Activated T-cell treated with anti-CD3 and anti-CD28 coated beads, Interleukin-2, amount 50 U/mL, for 1 hour (primary cell): ENCODE measurements around the gene PPP1R7.

ENCODE experiments used
- DNase-seq: peaks from one replicate; pipeline ENCODE4 v3.0.0-alpha.2; 2020

PPP1R7 gene

DNA sequence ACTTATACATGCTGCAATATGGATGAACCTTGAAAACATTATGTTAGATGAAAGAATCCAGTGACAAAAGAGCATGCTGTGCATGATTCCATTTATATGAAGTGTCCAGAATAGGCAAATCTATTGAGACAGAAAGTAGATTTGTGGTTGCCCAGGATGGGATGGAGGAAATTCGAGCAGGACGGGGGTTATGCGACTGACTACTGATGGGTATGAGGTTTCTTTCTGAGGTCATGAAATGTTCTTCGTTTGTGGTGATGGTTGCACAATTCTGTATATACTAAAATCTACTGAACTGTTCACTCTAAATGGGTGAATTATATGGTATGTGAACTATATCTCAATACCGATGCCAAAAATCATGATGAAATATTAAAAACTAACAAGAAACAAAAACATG lies 29.3 kb upstream of the PPP1R7 start:
- DNase-seq = no peak

- DNase-seq = peak; percentile 11
These were observed 27.8 kb upstream of the PPP1R7 start for GRCh38 chr2:241122376-241123002.

GRCh38 chr2:241123816-241124536 lies 26.3 kb upstream of the PPP1R7 start:
- DNase-seq = peak; percentile 46

- DNase-seq = peak; percentile 6
These were observed 24.6 kb upstream of the PPP1R7 start for GRCh38 chr2:241125626-241126025.

DNA sequence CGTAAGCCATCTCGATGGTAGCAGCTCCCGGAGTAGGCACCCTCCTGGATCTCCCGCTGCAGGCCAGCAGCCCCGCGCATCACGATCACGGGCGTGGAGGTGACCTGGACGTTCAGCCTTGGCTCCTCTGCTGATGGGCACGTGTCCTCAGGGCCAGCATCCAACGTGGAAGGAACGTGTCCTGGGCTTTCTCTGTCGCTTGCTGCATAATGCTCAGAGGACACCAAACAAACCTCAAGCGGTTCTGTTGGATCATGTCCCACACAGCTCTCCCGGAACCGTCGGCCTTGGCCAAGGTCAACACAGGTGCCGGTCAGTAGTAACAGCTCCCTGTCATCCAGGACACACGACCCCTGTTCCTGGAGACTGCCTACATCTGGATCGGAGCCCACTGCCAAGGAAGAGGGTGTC lies 24.1 kb upstream of the PPP1R7 start:
- peak; percentile 15 for DNase-seq

GRCh38 chr2:241126771-241127202 lies 23.5 kb upstream of the PPP1R7 start:
- DNase-seq = peak; percentile 15

DNA sequence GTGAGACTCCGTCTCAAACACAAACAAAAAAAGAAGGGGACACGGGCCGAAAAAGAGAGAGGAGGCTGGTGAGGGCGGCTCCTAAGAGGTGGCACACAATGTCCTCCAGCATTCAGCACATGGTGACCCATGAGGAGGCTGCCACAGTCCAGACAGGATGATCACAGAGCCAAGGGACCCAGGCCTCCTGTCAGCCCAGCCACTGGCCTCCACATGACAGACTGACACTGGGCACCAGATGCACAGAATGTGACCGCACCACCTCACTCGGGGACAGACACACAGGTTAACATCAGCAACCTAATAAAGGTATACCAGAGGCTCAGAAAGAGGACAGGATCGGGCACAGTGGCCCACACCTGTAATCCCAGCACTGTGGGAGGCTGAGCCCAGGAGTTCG lies 22.0 kb upstream of the PPP1R7 start:
- no peak for DNase-seq

GRCh38 chr2:241129086-241129871 lies 21.0 kb upstream of the PPP1R7 start:
- DNase-seq = peak; percentile 10

GRCh38 chr2:241130316-241130715 lies 20.0 kb upstream of the PPP1R7 start:
- DNase-seq = no peak

- no peak for DNase-seq
These were observed 18.7 kb upstream of the PPP1R7 start for GRCh38 chr2:241131531-241131930.

DNA sequence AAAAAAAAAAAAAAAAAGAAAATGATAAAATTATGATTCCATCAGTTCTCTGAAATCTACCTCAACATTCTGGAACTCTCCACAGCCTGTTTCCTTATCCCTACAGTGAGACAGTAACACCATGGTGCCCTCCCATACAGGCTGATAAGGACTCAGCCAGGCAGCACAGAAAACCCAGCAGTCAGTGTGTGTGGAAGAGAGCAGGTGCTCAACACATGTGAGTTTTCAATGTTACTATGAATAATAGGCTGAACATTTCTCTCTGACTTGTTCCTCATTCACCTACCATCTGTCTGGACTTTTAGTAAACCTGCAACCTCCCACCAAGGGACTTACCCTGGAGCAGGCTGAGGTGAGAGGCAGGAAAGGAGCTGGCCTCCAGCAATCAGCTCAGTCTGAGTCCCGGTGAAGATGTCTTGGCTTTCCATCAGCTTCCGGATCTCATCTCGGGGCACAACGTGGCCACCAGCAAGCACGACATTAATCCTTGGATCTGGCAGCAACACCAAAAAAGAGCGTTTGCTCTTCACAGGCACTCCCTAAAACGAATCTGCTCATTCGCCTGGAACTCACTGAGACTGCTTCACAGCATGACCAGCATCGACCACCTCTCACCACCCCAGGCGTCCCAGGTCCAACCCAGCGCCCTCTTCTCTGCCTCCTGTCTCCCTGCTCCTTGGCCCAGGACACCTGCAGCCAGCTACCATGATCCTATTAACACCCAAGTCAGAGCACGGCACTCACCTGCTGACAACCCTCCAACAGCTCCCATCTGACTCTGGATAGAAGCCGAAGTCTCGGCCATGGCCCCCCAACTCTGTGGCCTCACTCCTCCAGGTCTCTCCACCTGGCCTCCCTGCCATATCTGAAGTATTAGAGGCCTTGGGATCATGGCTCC lies 17.5 kb upstream of the PPP1R7 start:
- DNase-seq = no peak

DNA sequence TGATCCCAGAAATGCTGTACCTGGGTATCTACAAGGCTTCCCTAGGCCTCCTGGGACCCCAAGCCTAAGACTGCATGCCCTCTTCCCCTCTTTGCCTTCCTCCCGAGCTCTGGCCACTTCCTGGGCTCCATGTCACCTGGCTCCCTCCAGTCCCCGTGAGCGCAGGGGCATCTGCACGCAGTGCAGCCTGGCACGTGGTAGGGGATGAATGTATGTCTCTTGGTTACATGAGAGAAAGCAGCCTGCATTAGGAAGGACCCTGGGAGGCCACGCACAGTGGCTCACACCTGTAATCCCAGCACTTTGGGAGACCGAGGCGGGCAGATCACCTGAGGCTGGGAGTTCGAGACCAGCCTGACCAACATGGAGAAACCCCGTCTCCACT lies 16.8 kb upstream of the PPP1R7 start:
- DNase-seq = no peak

GRCh38 chr2:241134711-241135110 lies 15.6 kb upstream of the PPP1R7 start:
- DNase-seq = no peak

GRCh38 chr2:241135737-241136136 lies 14.5 kb upstream of the PPP1R7 start:
- no peak for DNase-seq

DNA sequence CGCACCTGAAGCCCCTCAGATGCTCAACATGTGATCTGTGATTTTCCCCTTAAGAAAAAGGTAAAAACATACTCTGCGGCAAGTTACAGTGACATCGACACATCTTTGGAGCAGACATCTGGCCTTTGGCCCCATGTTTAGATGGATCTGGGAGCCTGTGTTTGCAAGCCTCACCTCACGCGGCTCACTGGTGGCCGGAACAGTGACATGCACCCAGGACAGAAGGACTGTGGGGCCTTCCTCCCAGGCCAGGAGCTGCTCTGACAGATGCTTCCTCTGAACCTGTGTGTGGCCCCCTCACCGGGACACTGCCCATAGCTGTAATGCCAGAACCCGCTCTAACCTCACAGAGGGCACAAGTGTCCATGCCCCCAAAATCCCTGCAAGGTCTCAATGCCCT lies 14.1 kb upstream of the PPP1R7 start:
- DNase-seq = no peak

GRCh38 chr2:241136661-241137260 lies 13.5 kb upstream of the PPP1R7 start:
- no peak for DNase-seq

DNA sequence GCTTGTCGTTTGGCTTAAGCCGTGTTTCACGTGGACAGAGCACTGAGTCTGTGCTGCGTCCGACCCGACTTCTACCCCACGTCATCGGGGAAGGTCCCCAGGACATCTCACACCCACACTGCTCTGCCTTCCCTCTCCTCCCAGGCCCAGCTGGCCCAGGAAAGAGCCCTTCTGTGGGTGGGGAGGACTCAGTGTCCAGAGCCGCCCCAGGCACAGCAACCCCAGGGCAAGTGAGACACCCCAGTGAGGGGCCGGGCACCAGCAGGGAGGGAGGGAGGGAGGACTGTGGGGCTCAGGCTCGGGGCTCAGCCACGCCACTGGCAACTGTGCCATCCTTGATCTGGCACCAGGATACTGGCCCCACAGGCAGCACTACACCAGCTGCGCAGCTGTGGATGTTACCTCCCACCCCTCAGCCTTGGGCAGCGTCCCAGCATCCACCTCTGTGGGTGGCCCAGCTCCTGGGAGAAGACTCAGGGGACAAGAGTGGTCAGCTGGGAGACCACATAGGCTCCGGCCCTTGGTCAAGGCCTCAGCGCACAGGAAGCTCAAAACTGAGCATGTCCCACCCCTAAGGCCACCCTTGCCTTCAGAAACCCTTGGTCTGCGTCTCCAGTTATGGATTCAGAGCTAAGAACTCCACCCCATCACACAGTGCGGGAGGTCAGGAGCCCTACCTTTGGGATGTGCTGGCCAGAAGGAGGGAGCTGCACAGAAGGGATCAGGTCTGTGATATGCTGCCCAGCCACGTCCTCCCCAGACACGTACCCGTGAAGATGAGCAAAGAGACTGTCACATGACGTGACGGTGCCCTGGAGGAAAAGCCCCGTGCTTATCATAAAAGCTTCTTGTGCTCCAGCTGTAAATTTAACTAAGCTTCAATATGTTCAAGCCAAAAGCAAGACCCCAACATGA lies 12.7 kb upstream of the PPP1R7 start:
- DNase-seq = no peak

DNA sequence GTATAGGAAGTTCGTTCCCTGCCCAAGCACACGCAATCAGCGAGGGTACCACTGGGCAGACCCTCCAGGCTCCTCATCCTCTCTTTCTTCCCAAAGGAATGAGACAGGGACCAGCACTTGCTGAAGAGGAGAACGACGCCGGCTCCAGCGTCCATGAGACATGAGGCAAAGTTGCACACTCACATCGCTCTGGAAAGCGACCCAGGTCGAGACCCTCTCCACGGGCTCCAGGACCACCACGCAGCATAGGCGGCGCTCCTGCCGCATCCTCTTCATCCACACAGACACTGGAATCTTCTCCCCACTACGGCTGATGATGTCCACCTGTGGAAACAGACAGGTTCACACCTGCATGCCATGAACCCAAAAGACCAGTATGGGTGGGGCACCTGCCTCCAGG lies 11.8 kb upstream of the PPP1R7 start:
- DNase-seq = no peak

DNA sequence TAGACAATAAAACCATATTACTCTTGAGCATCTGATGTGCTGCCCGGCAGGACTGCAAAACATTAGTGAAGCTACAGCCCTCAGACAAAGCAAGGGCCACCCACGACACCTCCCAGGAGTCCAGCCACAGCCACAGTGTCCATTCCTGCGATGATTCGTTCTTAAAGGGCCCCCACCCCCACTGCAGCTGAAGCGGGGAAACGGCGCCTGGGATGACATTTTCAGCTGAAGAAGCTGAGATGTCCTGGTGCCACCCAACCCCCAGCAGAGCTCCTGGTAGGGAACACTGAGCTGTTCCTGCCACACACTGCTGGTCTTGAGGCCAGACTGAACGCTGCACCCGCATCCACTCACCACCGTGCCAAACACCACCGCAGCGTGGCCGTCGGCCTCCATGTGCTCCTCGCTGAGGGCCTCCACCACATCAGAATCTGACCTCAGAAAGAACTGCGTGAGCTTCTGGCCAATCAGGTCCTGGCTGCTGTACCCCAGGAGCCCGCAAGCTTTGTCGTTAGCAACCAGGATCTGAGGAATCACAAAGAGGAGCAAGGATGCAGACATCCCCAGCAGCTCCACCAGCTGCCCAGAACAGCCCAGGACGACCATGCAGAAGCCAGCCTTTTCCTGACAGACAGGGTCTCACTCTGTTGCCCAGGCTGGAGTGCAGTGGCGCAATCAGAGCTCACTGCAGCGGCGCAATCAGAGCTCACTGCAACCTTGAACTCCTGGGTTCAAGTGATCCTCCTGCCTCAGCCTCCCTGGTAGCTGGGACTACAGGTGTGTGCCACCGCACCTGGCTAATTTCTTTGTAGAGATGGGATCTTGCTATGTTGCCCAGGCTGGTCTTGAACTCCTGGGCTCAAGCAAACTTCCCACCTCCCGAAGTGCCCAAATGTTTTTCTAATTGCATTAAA lies 10.5 kb upstream of the PPP1R7 start:
- DNase-seq = no peak

- DNase-seq = no peak
These were observed 9.8 kb upstream of the PPP1R7 start for GRCh38 chr2:241140445-241140840.
